OCI-LY7 (cell line): ENCODE results near the gene GRB7. TPM values are rescaled to one million over a fixed set of nuclear protein-coding genes. Genes with fewer than 3 reads are reported as not detected.

ENCODE experiments used
- BruUV-seq: library from RNA; stranded (reverse); fragments of 400-500 nt; replicated peaks from 2 replicates; lab custom pipeline; 2021; lab: Mats Ljungman, UMichigan
- CTCF ChIA-PET: fragments of 300-600 bp; sonication (Branson Sonifier 250); formaldehyde crosslinking; loops from one replicate; lab custom pipeline; 2022; ENCODE audit warnings: antibody characterized with exemption; ENCODE audit not compliant: unreplicated experiment; lab: Charles Lee
- POLR2A ChIA-PET: fragments of 300-600 bp; sonication (Branson Sonifier 250); formaldehyde crosslinking; loops from one replicate; lab custom pipeline; 2022; ENCODE audit warnings: antibody characterized with exemption; lab: Charles Lee
- DNase-seq: peaks from one replicate; pipeline ENCODE4 v3.0.0-alpha.2; 2015; ENCODE audit warnings: low spot score
- H2AFZ ChIP-seq: fragments of 200-600 bp; sonication (generic), shearing (Covaris generic); 2 replicates; pipeline ENCODE4 v1.6.1; 2014; ENCODE audit warnings: mild to moderate bottlenecking, antibody characterized with exemption, low read length, moderate library complexity
- H3K27ac ChIP-seq: fragments of 200-600 bp; sonication (generic); 2 replicates; pipeline ENCODE4 v1.5.1; 2014; ENCODE audit warnings: mixed run types, low read depth, mild to moderate bottlenecking, moderate library complexity, low read length, inconsistent platforms; ENCODE audit not compliant: poor library complexity, severe bottlenecking
- H3K36me3 ChIP-seq: fragments of 200-600 bp; sonication (generic); 2 replicates; pipeline ENCODE4 v1.6.1; 2014; ENCODE audit warnings: mild to moderate bottlenecking, antibody characterized with exemption, low read length, moderate library complexity, mixed read lengths; ENCODE audit not compliant: insufficient read depth
- H3K4me1 ChIP-seq: fragments of 200-600 bp; sonication (generic); 2 replicates; pipeline ENCODE4 v1.5.1; 2014; ENCODE audit warnings: mild to moderate bottlenecking, low read length; ENCODE audit not compliant: insufficient read depth, poor library complexity, severe bottlenecking
- H3K4me2 ChIP-seq: fragments of 200-600 bp; sonication (generic); 2 replicates; pipeline ENCODE4 v1.6.1; 2014; ENCODE audit warnings: mild to moderate bottlenecking, low read length
- H3K4me3 ChIP-seq: fragments of 200-600 bp; sonication (generic); 2 replicates; pipeline ENCODE4 v1.5.1; 2014; ENCODE audit warnings: mild to moderate bottlenecking, low read depth, low read length; ENCODE audit not compliant: poor library complexity, severe bottlenecking
- H3K79me2 ChIP-seq: fragments of 200-600 bp; sonication (generic); 2 replicates; pipeline ENCODE4 v1.6.1; 2016; ENCODE audit warnings: low read depth, mild to moderate bottlenecking, low read length, moderate library complexity, mixed read lengths; ENCODE audit not compliant: insufficient read depth
- H3K9me2 ChIP-seq: fragments of 200-600 bp; sonication (generic); 2 replicates; pipeline ENCODE4 v1.6.1; 2016; ENCODE audit warnings: mild to moderate bottlenecking, low read length, mixed read lengths; ENCODE audit not compliant: insufficient read depth
- H3K9me3 ChIP-seq: fragments of 200-600 bp; sonication (generic); 2 replicates; pipeline ENCODE4 v1.6.1; 2014; ENCODE audit warnings: mild to moderate bottlenecking, mixed run types, low read length, mixed read lengths
- H4K20me1 ChIP-seq: fragments of 200-600 bp; sonication (generic); 2 replicates; pipeline ENCODE4 v1.6.1; 2014; ENCODE audit warnings: mild to moderate bottlenecking, antibody characterized with exemption, low read length, moderate library complexity, mixed read lengths; ENCODE audit not compliant: insufficient read depth
- CTCF ChIP-seq: fragments of 200-600 bp; sonication (generic); conservative IDR thresholded peaks from 2 replicates; pipeline ENCODE4 v1.5.1; 2014; ENCODE audit warnings: mild to moderate bottlenecking, antibody characterized with exemption, low read length, moderate library complexity, mixed read lengths
- EZH2phosphoT487 ChIP-seq: fragments of 200-600 bp; sonication (generic); IDR thresholded peaks from 2 replicates; pipeline ENCODE4 v1.6.1; 2018; ENCODE audit warnings: low read depth, borderline replicate concordance, mild to moderate bottlenecking, mixed run types, antibody characterized with exemption, low read length, moderate library complexity, mixed read lengths
- intact Hi-C: fragments of 100-400 bp; cut with micrococcal nuclease; formaldehyde crosslinking; loops from one replicate; pipeline ENCODE4 v1.10.0; 2022; ENCODE audit not compliant: unreplicated experiment
- total RNA-seq, 2 experiments: library from RNA; depleted of rRNA in 1 of 2; stranded (reverse); fragments of >200 nt in 1 of 2; shearing (Covaris generic) in 1 of 2; gene quantifications; 2 replicates each; pipeline ENCODE4 v1.2.3, GENCODE V29; 2014 to 2022

GRB7 gene
- total RNA-seq, 2 experiments from 2014 or later, result 0.25 TPM; not detected in 1

- no peak for TF ChIP-seq CTCF
- no peak for TF ChIP-seq EZH2phosphoT487
- POLR2A ChIA-PET, result interaction anchor here (0.5 to 3.8 kb wide), 11 partner anchors 10 to 204 kb away, joined by 3 to 27 read pairs (median 4); no protein-coding TSS in a partner anchor
- Histone ChIP-seq H3K27ac (peak overlapping the region; percentile 99), H3K9me2 (no peaks in the 10 kb centered on the region), H2AFZ (no peak overlapping the region), H3K4me1 (peaks cover 80% of the 10 kb centered on the region), H3K79me2 (peaks cover 21% of the 10 kb centered on the region; the same call in 1 of the 2 replicates), H3K4me2 (peak overlapping the region; percentile 94), H3K4me3 (peak overlapping the region; percentile 67), H3K36me3 (peaks cover 8% of the 10 kb centered on the region; the same call in 1 of the 2 replicates), H4K20me1 (no peaks in the 10 kb centered on the region), H3K9me3 (no peaks in the 10 kb centered on the region)
- BruUV-seq, result TSS peak; percentile 86
- peak; percentile 57 for DNase-seq
- intact Hi-C loops, result loop anchor here (1.0 to 10.0 kb wide), 11 partner anchors 25 to 300 kb away; partner anchors contain the start of genes IKZF3, LRRC3C, MED1 and MIEN1
- CTCF ChIA-PET, result interaction anchor here (0.6 to 1.0 kb wide), 2 partner anchors 25 to 134 kb away, joined by 3 to 5 read pairs; no protein-coding TSS in a partner anchor
These were observed 17.3 kb downstream of the GRB7 start for GRCh38 chr17:39754958-39755553.

- ChIA-PET CTCF (interaction anchor here (0.6 to 1.0 kb wide), 3 partner anchors 25 to 134 kb away, joined by 3 to 5 read pairs (median 3); no protein-coding TSS in a partner anchor), POLR2A (interaction anchor here (0.5 to 3.8 kb wide), 13 partner anchors 9 to 203 kb away, joined by 3 to 27 read pairs (median 3); no protein-coding TSS in a partner anchor)
- Histone ChIP-seq H3K4me2 (peak overlapping the region; percentile 94), H4K20me1 (no peaks in the 10 kb centered on the region), H3K79me2 (peaks cover 24% of the 10 kb centered on the region; the same call in 1 of the 2 replicates), H2AFZ (no peak overlapping the region), H3K4me3 (peak overlapping the region; percentile 67), H3K36me3 (peaks cover 13% of the 10 kb centered on the region), H3K9me3 (no peaks in the 10 kb centered on the region), H3K4me1 (peaks cover 84% of the 10 kb centered on the region), H3K27ac (peak overlapping the region; percentile 99), H3K9me2 (no peaks in the 10 kb centered on the region)
- intact Hi-C loops, result loop anchor here (1.0 to 10.0 kb wide), 5 partner anchors 21 to 301 kb away; partner anchors contain the start of gene MED1
- BruUV-seq, result no TSS peak
- peak; percentile 96 for DNase-seq
- TF ChIP-seq CTCF (no peak), EZH2phosphoT487 (no peak)
These were observed 18.0 kb downstream of the GRB7 start for GRCh38 chr17:39755554-39756379.
